Measurements from ENCODE around the gene ARL4D.
"Not testable (repeated sequence)": the region's sequence is repeated elsewhere in the genome, so short reads cannot be mapped to it uniquely, and the experiment has no call there.

Gene ARL4D

DNA sequence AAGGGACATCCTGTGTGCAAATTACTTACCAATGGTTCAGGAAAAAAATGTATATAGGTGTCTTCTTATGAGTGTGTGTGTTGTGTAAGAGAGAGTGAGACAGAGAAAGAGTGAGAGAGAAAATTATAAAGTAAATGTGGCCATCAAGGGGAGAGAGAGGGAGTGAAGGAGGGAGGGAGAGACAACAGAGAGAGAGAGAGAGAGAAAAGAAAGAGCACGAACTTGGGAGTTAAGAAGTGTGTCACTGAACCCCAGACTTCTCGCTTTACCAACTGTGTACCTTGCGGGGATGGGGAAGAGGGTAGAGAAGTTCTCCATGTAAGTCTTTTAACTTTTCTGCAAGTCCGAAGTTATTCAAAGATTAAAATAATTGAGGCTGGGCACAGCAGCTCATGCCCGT is 28.8 kb upstream of the ARL4D start:
- TF ChIP-seq, protein P1, sequence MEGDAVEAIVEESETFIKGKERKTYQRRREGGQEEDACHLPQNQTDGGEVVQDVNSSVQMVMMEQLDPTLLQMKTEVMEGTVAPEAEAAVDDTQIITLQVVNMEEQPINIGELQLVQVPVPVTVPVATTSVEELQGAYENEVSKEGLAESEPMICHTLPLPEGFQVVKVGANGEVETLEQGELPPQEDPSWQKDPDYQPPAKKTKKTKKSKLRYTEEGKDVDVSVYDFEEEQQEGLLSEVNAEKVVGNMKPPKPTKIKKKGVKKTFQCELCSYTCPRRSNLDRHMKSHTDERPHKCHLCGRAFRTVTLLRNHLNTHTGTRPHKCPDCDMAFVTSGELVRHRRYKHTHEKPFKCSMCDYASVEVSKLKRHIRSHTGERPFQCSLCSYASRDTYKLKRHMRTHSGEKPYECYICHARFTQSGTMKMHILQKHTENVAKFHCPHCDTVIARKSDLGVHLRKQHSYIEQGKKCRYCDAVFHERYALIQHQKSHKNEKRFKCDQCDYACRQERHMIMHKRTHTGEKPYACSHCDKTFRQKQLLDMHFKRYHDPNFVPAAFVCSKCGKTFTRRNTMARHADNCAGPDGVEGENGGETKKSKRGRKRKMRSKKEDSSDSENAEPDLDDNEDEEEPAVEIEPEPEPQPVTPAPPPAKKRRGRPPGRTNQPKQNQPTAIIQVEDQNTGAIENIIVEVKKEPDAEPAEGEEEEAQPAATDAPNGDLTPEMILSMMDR (IDR thresholded peaks at IDR 0.05) = no peak
- peak overlapping the region; percentile 99 for H3K27ac ChIP-seq
- DNase-seq (ENCODE audit: low spot score) = no peak
- peak overlapping the region; percentile 75 for H3K4me3 ChIP-seq

DNA sequence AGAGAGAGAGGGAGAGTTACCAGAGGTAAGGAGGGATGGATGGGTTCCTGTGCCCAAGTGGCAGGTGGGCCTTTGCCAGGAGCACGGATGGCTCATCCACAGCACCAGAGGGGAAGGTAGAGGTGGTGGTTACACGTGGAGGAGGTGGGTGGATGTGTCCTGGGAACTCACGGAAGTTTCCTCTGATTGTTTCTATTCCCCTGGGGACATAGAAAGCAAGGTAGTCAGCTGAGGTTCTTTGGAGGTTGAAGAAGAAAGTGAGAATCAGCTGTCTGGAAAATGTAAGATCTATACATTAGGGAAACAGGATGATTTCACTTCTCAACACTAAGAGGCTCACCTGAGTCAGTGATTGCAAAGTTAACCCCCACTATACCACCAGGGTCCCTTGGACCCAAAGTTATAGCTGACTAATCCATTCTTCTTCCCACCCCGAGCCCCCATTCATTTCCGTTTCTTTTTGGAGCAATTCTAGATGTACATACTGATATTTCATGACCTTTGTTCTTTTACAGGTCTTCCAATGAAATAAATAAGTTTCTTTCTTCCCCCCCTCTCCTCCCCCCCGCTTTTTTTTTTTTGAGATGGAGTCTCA is 27.5 kb upstream of the ARL4D start:
- DNase-seq (ENCODE audit: low spot score) = no peak
- TF ChIP-seq, protein P1 (IDR thresholded peaks at IDR 0.05) = no peak
- Histone ChIP-seq H3K27ac (no peak overlapping the region), H3K4me3 (no peak overlapping the region)

DNA sequence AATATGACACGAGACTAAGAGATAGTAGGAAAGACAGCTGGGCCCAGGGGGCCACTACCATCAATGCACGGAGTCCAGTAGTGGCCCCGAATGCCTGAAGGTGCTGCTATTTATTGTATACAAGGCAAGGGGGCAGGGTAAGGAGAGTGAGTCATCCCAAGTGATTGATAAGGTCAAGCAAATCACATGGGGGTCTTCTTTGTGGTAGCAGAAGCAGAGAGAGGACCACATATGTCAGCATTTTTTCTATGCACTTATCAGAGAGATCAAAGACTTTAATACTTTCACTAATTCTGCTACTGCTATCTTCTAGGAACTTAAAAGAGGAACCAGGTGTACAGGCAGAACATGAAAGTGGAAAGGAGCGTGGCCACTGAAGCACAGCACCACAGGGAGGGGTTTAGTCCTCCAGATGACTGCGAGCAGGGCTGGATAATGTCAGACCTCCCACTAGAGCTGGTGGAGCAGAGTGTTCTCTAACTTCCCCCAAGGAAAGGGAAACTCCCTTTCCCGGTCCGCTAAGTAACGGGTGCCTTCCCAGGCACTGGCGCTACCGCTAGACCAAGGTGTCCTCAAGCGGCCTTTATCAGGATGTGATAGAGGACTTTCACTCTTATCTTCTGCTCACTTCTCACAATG is 26.4 kb upstream of the ARL4D start:
- H3K4me3 ChIP-seq = no peak overlapping the region
- TF ChIP-seq, protein P1 (IDR thresholded peaks at IDR 0.05) = no peak
- no peak for DNase-seq (ENCODE audit: low spot score)
- no peak overlapping the region for H3K27ac ChIP-seq

DNA sequence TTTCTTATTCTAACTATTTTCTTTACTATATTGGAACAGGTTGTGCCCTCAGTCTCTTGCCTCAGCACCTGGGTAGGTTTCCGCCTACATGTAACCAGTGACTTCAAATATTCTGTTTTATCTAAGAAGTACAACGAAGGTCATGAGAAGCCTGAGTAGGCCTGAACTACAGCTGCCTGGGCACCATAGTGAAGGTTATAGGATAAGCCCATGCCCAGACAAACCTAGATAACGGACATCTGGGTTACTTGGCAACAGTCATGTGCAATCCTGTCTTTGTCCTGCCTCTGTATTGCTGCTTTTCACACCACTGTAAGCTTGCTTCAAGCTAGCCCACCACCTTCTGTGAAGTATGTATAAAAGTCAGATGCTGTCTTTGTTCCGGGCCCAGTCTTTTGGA is 25.4 kb upstream of the ARL4D start:
- no peak for DNase-seq (ENCODE audit: low spot score)
- TF ChIP-seq, protein P1 (IDR thresholded peaks at IDR 0.05) = no peak
- Histone ChIP-seq H3K4me3 (no peak overlapping the region), H3K27ac (no peak overlapping the region)

DNA sequence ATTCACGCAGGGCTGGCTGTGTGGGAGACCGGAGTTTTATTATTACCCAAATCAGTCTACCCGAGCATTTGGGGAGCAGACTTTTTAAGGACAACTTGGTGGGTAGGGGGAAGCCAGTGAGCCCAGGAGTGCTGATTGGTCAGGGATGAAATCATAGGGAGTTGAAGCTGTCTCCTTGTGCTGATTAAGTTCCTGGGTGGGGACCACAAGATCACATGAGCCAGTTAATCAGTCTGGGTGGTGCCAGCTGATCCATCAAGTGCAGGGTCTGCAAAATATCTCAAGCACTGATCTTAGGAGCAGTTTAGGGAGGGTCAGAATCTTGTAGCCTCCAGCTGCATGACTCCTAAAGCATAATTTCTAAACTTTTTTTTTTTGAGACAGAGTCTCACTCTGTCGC is 22.9 kb upstream of the ARL4D start:
- not testable (repeated sequence) for H3K4me3 ChIP-seq; DNase-seq (ENCODE audit: low spot score); H3K27ac ChIP-seq

DNA sequence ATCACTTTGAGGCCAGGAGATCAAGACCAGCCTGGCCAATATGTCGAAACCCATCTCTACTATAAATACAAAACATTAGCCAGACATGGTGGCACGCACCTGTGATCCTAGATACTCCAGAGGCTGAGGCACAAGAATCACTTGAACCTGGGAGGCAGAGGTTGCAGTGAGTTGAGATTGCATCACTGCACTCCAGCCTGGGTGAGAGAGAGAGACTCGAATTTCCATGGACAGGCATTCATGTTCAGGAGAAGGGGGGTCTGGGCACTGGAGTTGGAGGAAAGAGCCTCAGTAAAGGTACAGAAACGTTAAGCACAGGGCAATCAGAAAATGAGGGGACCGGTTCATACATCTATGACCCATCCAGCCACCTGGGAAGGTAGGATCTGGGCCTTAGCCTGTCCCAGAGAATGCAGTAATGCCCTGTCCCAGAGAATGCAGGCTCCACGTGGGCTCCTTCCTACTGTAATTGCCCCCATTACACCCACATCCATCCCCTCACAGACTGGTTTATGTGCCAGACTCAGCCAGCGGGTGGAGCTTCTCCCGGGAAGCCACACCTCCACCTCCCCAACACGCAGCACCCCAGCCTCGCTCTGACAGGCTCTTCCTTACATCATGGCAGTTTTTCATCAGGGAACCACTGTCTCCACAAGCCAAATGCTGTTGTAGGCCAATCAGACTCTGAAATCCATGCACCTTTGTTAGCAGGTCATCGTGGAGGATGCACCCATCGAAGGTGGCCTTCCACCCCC is 21.6 kb upstream of the ARL4D start:
- no peak overlapping the region for H3K4me3 ChIP-seq
- TF ChIP-seq, protein P1 (IDR thresholded peaks at IDR 0.05) = no peak
- DNase-seq (ENCODE audit: low spot score) = no peak
- H3K27ac ChIP-seq = no peak overlapping the region

DNA sequence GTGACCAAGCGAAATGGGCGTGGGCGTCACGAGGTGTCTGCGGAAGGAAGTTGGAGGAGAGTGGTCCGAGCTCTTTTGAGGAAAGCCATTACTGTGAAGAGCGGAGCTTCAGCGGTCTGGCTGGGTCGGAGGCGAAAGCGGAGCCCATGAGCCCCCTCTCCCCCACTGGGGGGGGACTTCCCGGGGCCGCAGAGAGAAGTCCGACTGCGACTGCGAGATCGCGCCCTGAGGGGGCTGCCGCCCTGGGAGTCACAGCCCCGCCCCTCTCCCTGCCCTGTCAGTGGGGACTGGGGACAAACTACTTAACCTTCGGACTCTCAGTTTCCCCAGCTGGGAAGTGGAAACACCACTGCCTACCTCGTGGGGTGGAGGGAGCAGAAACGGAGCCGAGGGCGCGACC is 20.0 kb upstream of the ARL4D start:
- no peak for DNase-seq (ENCODE audit: low spot score)
- TF ChIP-seq, protein P1 (IDR thresholded peaks at IDR 0.05) = no peak
- no peak overlapping the region for H3K27ac ChIP-seq
- no peak overlapping the region for H3K4me3 ChIP-seq
